Upper lobe of left lung (tissue), 6 donors: ENCODE results near the gene APOE. TPM values are rescaled to one million over a fixed set of nuclear protein-coding genes. Genes with fewer than 3 reads are reported as not detected.
"Not testable (repeated sequence)": the region's sequence is repeated elsewhere in the genome, so short reads cannot be mapped to it uniquely, and the experiment has no call there.

Experiments
- ATAC-seq, 2 donors: fragments of 200-7000 bp; cut with Tn5 transposase; one replicate each; pipeline ENCODE4 v1.9.1; 2022; ENCODE audit warnings: mild to moderate bottlenecking in 2 of 2, moderate library complexity in 2 of 2; ENCODE audit not compliant: low FRiP score in 2 of 2
- DNase-seq, 2 donors: peaks; one replicate each; pipeline ENCODE4 v3.0.0-alpha.2; 2019 to 2020
- H3K27ac ChIP-seq, 4 donors: fragments of 200-600 bp; sonication (generic); one replicate each; pipeline ENCODE4 v1.5.1; 2016 to 2019
- H3K27me3 ChIP-seq, 4 donors: fragments of 200-600 bp; sonication (generic); one replicate each; pipeline ENCODE4 v1.5.1; 2017 to 2019
- H3K36me3 ChIP-seq, 4 donors: fragments of 200-600 bp; sonication (generic); one replicate each; pipeline ENCODE4 v1.5.1; 2016 to 2019
- H3K4me1 ChIP-seq, 4 donors: fragments of 200-600 bp; sonication (generic); one replicate each; pipeline ENCODE4 v1.5.1; 2018 to 2019
- H3K4me3 ChIP-seq, 4 donors: fragments of 200-600 bp; sonication (generic); one replicate each; pipeline ENCODE4 v1.5.1; 2017 to 2019; ENCODE audit warnings: mild to moderate bottlenecking in 2 of 4, moderate library complexity in 1 of 4
- H3K9me3 ChIP-seq, 4 donors: fragments of 200-600 bp; sonication (generic); one replicate each; pipeline ENCODE4 v1.5.1; 2018 to 2019
- EP300 ChIP-seq, 4 donors: sonication (generic); formaldehyde crosslinking; IDR thresholded peaks; one replicate each; pipeline ENCODE4 v1.5.1; 2017; ENCODE audit warnings: antibody characterized with exemption in 4 of 4, control low read depth in 2 of 4
- POLR2A ChIP-seq, 4 donors: fragments of 450-650 bp; IDR thresholded peaks; one replicate each; pipeline ENCODE4 v1.5.1; 2016 to 2017; ENCODE audit warnings: antibody characterized with exemption in 4 of 4, mild to moderate bottlenecking in 2 of 4
- POLR2AphosphoS5 ChIP-seq, 2 donors: sonication (generic); formaldehyde crosslinking; IDR thresholded peaks; one replicate each; pipeline ENCODE4 v1.5.1; 2017; ENCODE audit warnings: antibody characterized with exemption in 2 of 2
- WGBS, 2 donors: methylation state at CpG; one replicate each; pipeline ENCODE4 v1.1.5; 2017 to 2018; 5-methylcytosine and 5-hydroxymethylcytosine counted together
- total RNA-seq, 6 donors: library from RNA; depleted of rRNA in 4 of 6; stranded (reverse); fragments of >200 nt in 4 of 6; gene quantifications; one replicate each; pipeline versions ENCODE4 v1.1.0 to v1.2.1, GENCODE V29; 2016 to 2021
- TF ChIP-seq, protein P1 (sequence below), 6 experiments: fragments of 450-650 bp in 4 of 6; fragments of 200-600 bp in 2 of 6; sonication (generic) in 2 of 6; IDR thresholded peaks; one replicate each; pipeline ENCODE4 v1.5.1; 2016 to 2019; ENCODE audit warnings: antibody characterized with exemption in 6 of 6
- donor health status: DM: no; HTN: no; CAD: no; lungs with moderate emphysema.
- donor health status: DM: no; HTN: yes; CAD: no; lungs with severe emphysema.

The APOE gene
- total RNA-seq, 6 donors from 2014 or later, result 256 to 1,773 (median 644) TPM

DNA sequence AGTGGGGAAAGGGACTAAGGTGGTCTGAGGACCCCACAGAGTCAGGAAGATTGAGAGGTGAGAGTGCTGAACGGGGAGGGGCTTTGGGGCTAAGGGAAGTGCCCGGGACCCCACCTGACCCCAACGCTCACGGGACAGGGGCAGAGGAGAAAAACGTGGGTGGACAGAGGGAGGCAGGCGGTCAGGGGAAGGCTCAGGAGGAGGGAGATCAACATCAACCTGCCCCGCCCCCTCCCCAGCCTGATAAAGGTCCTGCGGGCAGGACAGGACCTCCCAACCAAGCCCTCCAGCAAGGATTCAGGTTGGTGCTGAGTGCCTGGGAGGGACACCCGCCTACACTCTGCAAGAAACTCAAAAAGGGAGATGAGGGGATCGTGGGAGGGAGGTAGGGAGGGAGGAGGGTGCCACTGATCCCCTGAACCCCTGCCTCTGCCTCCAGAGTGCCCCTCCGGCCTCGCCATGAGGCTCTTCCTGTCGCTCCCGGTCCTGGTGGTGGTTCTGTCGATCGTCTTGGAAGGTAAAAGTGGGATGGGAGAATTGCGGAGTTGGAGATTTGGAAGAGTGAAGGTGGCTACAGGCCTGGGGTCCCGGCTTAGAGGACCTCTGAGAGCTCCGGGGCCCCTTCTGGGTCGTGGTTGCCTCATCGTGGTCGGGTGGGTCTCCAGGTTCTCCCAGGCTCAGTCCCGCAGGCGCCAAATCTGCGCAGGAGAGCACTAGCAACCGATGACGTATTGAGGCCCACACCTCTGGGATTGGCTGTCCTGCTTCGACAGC lies 9.0 kb downstream of the APOE start, which contains the start of gene APOC1:
APOC1 (plus strand) TSS at position 176 of the 774 bp plus-strand sequence; CDS start at position 460, 284 bp downstream.
- peak in 1 of 4 donors; percentile 43 for TF ChIP-seq POLR2A (IDR thresholded peaks at IDR 0.05)
- not testable (repeated sequence) for H3K9me3 ChIP-seq, H3K36me3 ChIP-seq, H3K27me3 ChIP-seq
- DNase-seq (peak in 1 of 2 donors; percentile 89), ATAC-seq (peak; percentile 89 to 94)
- H3K4me3 ChIP-seq, result peak within 1 kb of the TSS in 3 of 4 donors; percentile 45 to 58 (median 55)
- H3K27ac ChIP-seq, result peak within 1 kb of the TSS; percentile 48 to 81 (median 66)
- H3K4me1 ChIP-seq, result peaks cover 2 to 20% (median 20%) of the 10 kb centered on the region in 4 donors
- WGBS, 2 donors, result 6 to 7% methylated on average over 25 to 28 of the region's 28 CpGs

DNA sequence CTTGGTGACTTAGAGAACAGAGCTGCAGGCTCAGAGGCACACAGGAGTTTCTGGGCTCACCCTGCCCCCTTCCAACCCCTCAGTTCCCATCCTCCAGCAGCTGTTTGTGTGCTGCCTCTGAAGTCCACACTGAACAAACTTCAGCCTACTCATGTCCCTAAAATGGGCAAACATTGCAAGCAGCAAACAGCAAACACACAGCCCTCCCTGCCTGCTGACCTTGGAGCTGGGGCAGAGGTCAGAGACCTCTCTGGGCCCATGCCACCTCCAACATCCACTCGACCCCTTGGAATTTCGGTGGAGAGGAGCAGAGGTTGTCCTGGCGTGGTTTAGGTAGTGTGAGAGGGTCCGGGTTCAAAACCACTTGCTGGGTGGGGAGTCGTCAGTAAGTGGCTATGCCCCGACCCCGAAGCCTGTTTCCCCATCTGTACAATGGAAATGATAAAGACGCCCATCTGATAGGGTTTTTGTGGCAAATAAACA lies 18.7 kb downstream of the APOE start:
- no peak overlapping the region for H3K4me3 ChIP-seq
- H3K36me3 ChIP-seq, result no peaks in the 10 kb centered on the region
- no peaks in the 10 kb centered on the region for H3K27me3 ChIP-seq
- H3K27ac ChIP-seq, result peak overlapping the region in 3 of 4 donors; percentile 30 to 80 (median 57)
- WGBS, 2 donors, result 60 to 66% methylated on average over 8 of the region's 8 CpGs
- ATAC-seq (no peak), DNase-seq (no peak)
- H3K9me3 ChIP-seq, result no peaks in the 10 kb centered on the region
- no peak for TF ChIP-seq POLR2A (IDR thresholded peaks at IDR 0.05)
- TF ChIP-seq EP300 (IDR thresholded peaks at IDR 0.05), result no peak
- no peak for TF ChIP-seq POLR2AphosphoS5 (IDR thresholded peaks at IDR 0.05)
- TF ChIP-seq, protein P1, sequence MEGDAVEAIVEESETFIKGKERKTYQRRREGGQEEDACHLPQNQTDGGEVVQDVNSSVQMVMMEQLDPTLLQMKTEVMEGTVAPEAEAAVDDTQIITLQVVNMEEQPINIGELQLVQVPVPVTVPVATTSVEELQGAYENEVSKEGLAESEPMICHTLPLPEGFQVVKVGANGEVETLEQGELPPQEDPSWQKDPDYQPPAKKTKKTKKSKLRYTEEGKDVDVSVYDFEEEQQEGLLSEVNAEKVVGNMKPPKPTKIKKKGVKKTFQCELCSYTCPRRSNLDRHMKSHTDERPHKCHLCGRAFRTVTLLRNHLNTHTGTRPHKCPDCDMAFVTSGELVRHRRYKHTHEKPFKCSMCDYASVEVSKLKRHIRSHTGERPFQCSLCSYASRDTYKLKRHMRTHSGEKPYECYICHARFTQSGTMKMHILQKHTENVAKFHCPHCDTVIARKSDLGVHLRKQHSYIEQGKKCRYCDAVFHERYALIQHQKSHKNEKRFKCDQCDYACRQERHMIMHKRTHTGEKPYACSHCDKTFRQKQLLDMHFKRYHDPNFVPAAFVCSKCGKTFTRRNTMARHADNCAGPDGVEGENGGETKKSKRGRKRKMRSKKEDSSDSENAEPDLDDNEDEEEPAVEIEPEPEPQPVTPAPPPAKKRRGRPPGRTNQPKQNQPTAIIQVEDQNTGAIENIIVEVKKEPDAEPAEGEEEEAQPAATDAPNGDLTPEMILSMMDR (IDR thresholded peaks at IDR 0.05), result no peak
- H3K4me1 ChIP-seq, result peaks cover 12 to 36% (median 27%) of the 10 kb centered on the region in 4 donors

DNA sequence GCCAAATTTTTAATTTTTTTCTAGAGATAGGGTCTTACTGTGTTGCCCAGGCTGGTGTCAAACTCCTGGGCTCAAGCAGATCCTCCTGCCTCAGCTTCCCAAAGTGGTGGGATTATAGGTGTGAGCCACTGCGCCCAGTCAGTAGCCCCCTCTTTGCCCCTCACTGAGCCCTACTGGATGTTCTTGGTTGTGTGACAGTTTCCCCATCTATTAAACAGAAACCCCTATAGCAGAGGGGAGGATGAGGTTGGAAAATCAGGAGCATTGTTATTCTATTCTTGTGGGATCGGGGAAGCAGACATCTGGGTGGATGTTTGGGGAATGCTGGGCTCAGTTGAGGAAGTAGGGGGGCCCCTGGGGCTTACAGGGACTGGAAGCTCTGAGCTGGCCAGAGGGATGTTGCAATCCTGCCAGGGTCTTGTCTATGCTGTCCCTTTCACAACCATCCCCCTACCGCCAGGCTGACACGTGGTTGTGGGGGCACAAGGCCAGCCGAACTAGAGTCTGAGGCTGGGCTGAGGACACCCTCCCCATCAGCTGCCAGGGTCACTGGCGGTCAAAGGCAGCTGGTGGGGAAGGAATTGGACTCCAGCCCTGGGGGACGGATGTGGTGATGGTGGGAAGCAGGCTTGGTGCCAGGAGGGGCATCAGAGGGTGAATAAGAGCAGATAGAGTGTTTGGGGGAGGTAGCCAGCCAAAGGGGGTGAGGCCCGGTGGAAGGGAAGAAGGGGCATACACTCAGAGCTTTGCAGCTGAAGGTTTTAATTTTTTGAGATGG lies 19.7 kb downstream of the APOE start:
- peak; percentile 65 to 69 for ATAC-seq
- Histone ChIP-seq H3K27ac (peak overlapping the region in 2 of 4 donors; percentile 57 to 80), H3K4me3 (no peak overlapping the region), H3K9me3 (no peaks in the 10 kb centered on the region), H3K27me3 (no peaks in the 10 kb centered on the region), H3K4me1 (peaks cover 12 to 36% (median 27%) of the 10 kb centered on the region in 4 donors), H3K36me3 (no peaks in the 10 kb centered on the region)
- WGBS, 2 donors, result 26 to 43% methylated on average over 8 of the region's 8 CpGs
- peak in 1 of 2 donors; percentile 83 for DNase-seq
- TF ChIP-seq POLR2AphosphoS5 (IDR thresholded peaks at IDR 0.05) (peak; percentile 58 to 62), EP300 (IDR thresholded peaks at IDR 0.05) (no peak), POLR2A (IDR thresholded peaks at IDR 0.05) (peak in 1 of 4 donors; percentile 31)
- TF ChIP-seq, protein P1 (IDR thresholded peaks at IDR 0.05), result no peak

DNA sequence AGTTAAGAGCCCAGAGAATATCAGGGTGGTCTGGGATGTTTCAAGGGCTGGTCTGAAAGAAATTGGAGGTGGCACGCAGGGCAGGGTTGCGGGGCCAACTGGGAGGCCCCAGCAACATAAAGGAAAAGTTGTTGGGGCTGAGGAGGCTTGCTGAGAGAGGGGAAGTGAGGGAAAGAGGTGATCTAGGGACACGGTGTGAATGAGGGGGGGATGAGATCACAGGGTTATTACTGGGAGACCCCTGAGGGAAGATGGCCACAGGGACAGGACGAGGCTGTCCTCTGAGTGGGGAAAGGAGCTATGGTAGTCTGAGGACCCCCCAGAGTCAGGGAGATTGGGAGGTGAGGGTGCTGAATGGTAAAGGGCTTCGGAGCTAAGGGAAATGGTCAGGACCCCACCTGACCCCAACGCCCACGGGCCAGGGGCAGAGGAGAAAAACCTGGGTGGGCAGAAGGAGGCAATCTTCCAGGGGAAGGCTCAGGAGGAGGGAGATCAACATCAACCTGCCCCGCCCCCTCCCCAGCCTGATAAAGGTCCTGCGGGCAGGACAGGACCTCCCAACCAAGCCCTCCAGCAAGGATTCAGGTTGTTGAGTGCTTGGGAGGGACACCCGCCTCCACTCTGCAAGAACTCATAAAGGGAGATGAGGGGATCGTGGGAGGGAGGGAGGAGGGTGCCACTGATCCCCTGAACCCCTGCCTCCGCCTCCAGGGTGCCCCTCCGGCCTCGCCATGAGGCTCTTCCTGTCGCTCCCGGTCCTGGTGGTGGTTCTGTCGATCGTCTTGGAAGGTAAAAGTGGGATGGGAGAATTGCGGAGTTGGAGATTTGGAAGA lies 20.9 kb downstream of the APOE start:
- ATAC-seq, result peak in 1 of 2 donors; percentile 7
- DNase-seq, H3K36me3 ChIP-seq, H3K9me3 ChIP-seq, H3K27me3 ChIP-seq: not testable (repeated sequence)
- Histone ChIP-seq H3K4me1 (peaks cover 12 to 36% (median 27%) of the 10 kb centered on the region in 4 donors), H3K4me3 (peak overlapping the region in 2 of 4 donors; percentile 18 to 40), H3K27ac (peak overlapping the region in 2 of 4 donors; percentile 8 to 52)
- 34 to 48% methylated on average over 14 to 18 of the region's 19 CpGs for WGBS, 2 donors

GRCh38 chr19:44927746-44928145 lies 22.1 kb downstream of the APOE start:
- DNase-seq (no peak), ATAC-seq (no peak)
- H3K4me3 ChIP-seq, result no peak overlapping the region
- no peaks in the 10 kb centered on the region for H3K9me3 ChIP-seq
- no peaks in the 10 kb centered on the region for H3K36me3 ChIP-seq
- WGBS, 2 donors, result 41 to 48% methylated on average over 5 of the region's 5 CpGs
- H3K27me3 ChIP-seq, result no peaks in the 10 kb centered on the region
- no peak for TF ChIP-seq POLR2A (IDR thresholded peaks at IDR 0.05)
- TF ChIP-seq POLR2AphosphoS5 (IDR thresholded peaks at IDR 0.05), result no peak
- no peak for TF ChIP-seq EP300 (IDR thresholded peaks at IDR 0.05)
- TF ChIP-seq, protein P1 (IDR thresholded peaks at IDR 0.05), result no peak
- H3K27ac ChIP-seq, result peak overlapping the region in 1 of 4 donors; percentile 68
- H3K4me1 ChIP-seq, result peaks cover 12 to 36% (median 27%) of the 10 kb centered on the region in 4 donors
